PC-3 (cell line): ENCODE measurements around the gene SRGAP2B. TPM values are rescaled to one million over a fixed set of nuclear protein-coding genes. Genes with fewer than 3 reads are reported as not detected.
"Not testable (repeated sequence)": the region's sequence is repeated elsewhere in the genome, so short reads cannot be mapped to it uniquely, and the experiment has no call there.

Experiments
- ATAC-seq: fragments of 200-7000 bp; cut with Tn5 transposase; 2 replicates; pipeline ENCODE4 v1.9.1; 2020; ENCODE audit warnings: mild to moderate bottlenecking, moderate library complexity
- BruUV-seq: library from RNA; stranded (reverse); fragments of 400-500 nt; replicated peaks from 2 replicates; lab custom pipeline; 2021; lab: Mats Ljungman, UMichigan
- CTCF ChIA-PET: fragments of 300-600 bp; sonication (Branson Sonifier 250); formaldehyde crosslinking; loops from one replicate; lab custom pipeline; 2022; ENCODE audit warnings: antibody characterized with exemption; lab: Charles Lee
- POLR2A ChIA-PET: fragments of 300-600 bp; sonication (Branson Sonifier 250); formaldehyde crosslinking; loops from one replicate; lab custom pipeline; 2022; ENCODE audit warnings: antibody characterized with exemption; ENCODE audit not compliant: unreplicated experiment; lab: Charles Lee
- DNase-seq: peaks from one replicate; pipeline ENCODE4 v3.0.0-alpha.2; 2015
- H2AFZ ChIP-seq: fragments of 300-600 bp; sonication (generic); 2 replicates; pipeline ENCODE4 v1.6.0; 2016; ENCODE audit warnings: antibody characterized with exemption, low read length
- H3F3A ChIP-seq: fragments of 300-600 bp; sonication (generic); one replicate; pipeline ENCODE4 v1.6.0; 2017; ENCODE audit warnings: antibody characterized with exemption, low read length, control low read depth, mild to moderate bottlenecking; ENCODE audit not compliant: unreplicated experiment
- H3K27ac ChIP-seq: fragments of 300-600 bp; sonication (generic); 2 replicates; pipeline ENCODE4 v1.5.1; 2016; ENCODE audit warnings: mild to moderate bottlenecking, low read length
- H3K27me3 ChIP-seq: fragments of 300-600 bp; sonication (generic); 2 replicates; pipeline ENCODE4 v1.6.1; 2016; ENCODE audit warnings: low read length, mixed read lengths
- H3K36me3 ChIP-seq: fragments of 300-600 bp; sonication (generic); 2 replicates; pipeline ENCODE4 v1.6.1; 2016; ENCODE audit warnings: low read depth, mixed run types, low read length, mixed read lengths
- H3K4me1 ChIP-seq: fragments of 300-600 bp; sonication (generic); 2 replicates; pipeline ENCODE4 v1.5.1; 2016; ENCODE audit warnings: low read length; ENCODE audit not compliant: insufficient read depth
- H3K4me2 ChIP-seq: fragments of 300-600 bp; sonication (generic); 2 replicates; pipeline ENCODE4 v1.6.0; 2016; ENCODE audit warnings: low read length
- H3K4me3 ChIP-seq: fragments of 300-600 bp; sonication (generic); 2 replicates; pipeline ENCODE4 v1.5.1; 2016; ENCODE audit warnings: mild to moderate bottlenecking, low read length, mixed read lengths
- H3K79me2 ChIP-seq: fragments of 300-600 bp; sonication (generic); 2 replicates; pipeline ENCODE4 v1.6.1; 2017; ENCODE audit warnings: low read length, mixed read lengths
- H3K9ac ChIP-seq: fragments of 300-600 bp; sonication (generic); 2 replicates; pipeline ENCODE4 v1.6.0; 2016; ENCODE audit warnings: mild to moderate bottlenecking, low read length
- H3K9me2 ChIP-seq: fragments of 300-600 bp; sonication (generic); replicated peaks from 2 replicates; pipeline ENCODE4 v1.6.1; 2016; ENCODE audit warnings: mixed run types, low read length, mixed read lengths
- H3K9me3 ChIP-seq: fragments of 300-600 bp; sonication (generic); 2 replicates; pipeline ENCODE4 v1.6.1; 2016; ENCODE audit warnings: low read length, mixed read lengths
- H4K20me1 ChIP-seq: fragments of 300-600 bp; sonication (generic); 2 replicates; pipeline ENCODE4 v1.6.1; 2016; ENCODE audit warnings: low read length, mixed read lengths
- EZH2 ChIP-seq: fragments of 300-600 bp; sonication (generic); IDR thresholded peaks from one replicate; pipeline ENCODE4 v1.6.1; 2017; ENCODE audit warnings: antibody characterized with exemption, mild to moderate bottlenecking, low read length; ENCODE audit not compliant: unreplicated experiment
- intact Hi-C: fragments of 100-400 bp; cut with micrococcal nuclease; formaldehyde crosslinking; loops from 2 replicates; pipeline ENCODE4 v1.9.0; 2023
- total RNA-seq: library from RNA; depleted of rRNA; stranded (reverse); fragments of >200 nt; gene quantifications from 2 replicates; pipeline ENCODE4 v1.2.3, GENCODE V29; 2014

The SRGAP2B gene
- total RNA-seq, 1 experiment from 2014 or later = 14.3 TPM

DNA sequence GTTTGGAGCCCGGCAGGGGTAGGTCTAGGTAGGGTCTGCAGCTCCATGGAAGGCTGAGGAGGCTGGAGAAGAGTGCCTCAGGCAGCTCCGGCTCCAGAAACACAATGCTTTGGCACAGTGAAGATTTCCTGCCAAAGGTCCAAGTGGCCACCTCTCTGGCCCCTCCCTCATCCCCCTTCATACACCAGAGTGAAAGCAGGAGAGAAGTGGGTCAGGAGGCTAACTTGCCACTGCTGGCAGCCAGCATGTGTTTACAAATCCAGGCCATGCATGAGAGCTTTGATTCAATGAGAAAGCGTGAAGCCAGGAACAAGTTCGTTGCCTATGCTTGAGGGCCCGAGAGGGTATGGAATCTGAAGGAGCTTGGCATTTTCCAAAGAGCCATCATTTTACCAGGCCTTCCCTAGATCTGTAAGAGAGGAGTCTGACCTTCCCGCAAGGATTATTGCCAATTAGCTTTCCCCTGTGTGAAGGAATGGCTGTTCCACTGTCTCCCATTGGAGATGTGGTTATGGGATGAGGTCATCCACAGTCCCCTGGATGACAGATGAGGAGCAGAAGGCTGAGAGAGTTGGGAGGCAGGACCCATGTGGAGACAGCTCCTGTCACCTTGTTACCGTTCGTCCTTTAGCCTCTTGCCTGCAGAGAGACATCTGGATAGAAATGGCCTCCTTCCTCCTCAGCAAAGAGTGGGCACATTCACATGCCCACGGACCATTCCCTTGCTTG is 201.3 kb downstream of the SRGAP2B start:
- BruUV-seq, ATAC-seq: not testable (repeated sequence)

DNA sequence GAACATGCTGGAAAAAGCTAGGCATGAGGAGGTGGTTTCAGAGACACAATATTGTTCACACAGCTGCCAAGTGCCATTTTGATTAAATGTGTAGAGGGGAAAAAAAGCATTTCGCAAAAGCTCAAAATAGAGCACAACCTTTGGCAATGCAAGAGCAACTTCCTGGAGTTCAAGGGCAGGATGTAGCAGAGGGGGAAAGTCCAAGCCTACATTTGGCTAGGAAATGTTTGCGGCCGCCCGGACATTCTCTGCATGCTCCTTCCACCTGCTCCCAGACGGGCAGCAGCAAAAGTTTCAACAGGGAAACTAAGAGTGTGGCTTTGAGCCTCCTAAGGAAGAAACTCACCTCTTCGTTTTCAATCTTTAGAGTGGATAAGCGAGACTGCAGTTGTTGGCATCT is 202.1 kb downstream of the SRGAP2B start:
- H3K4me2 ChIP-seq, H3K36me3 ChIP-seq, BruUV-seq, H3K27ac ChIP-seq, H2AFZ ChIP-seq, H3K79me2 ChIP-seq, H3K27me3 ChIP-seq, DNase-seq, CTCF ChIA-PET, intact Hi-C loops, H3K9me3 ChIP-seq, POLR2A ChIA-PET, ATAC-seq, H3F3A ChIP-seq, H3K4me1 ChIP-seq, H3K9ac ChIP-seq, H3K9me2 ChIP-seq, H3K4me3 ChIP-seq, H4K20me1 ChIP-seq: not testable (repeated sequence)

More for the DNA sequence above, 201.3 kb downstream of the SRGAP2B start:
- POLR2A ChIA-PET, H3K79me2 ChIP-seq, CTCF ChIA-PET, H3K9ac ChIP-seq, H3K4me2 ChIP-seq, intact Hi-C loops, H3K27ac ChIP-seq, H2AFZ ChIP-seq, H3K9me2 ChIP-seq, H3K36me3 ChIP-seq, H3K9me3 ChIP-seq, H3K27me3 ChIP-seq, H4K20me1 ChIP-seq, H3K4me1 ChIP-seq, H3K4me3 ChIP-seq, DNase-seq, H3F3A ChIP-seq: not testable (repeated sequence)

DNA sequence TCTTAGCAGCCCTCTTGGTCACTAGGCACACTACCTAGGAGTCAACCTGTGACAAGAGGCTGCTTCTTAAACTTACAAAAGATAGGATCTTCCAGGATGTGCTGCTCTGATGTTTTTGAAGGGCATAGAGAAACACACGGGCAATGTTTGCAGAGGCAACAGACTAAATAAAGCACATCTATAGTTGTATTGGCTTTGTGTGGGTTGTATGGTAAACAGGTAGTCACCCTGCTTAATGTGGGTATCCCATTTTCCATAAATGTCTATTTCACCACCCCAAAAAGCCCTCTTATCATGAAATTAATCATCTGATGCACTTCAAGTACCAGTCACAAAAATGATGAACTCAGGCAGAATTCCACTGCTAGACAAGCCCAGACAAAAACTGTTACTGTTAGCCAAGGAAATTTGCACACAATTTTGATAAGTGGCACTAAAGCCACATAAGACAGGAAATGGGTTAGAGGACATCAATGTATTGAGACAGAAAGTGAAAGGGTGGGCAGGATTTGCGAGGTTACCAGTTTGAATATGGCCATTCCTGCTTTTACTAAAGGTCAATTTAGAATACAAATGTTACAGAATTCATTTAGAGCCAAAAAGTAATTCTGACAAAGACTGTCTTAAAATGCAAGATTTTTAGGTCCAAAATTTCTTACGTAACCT is 205.5 kb downstream of the SRGAP2B start:
- POLR2A ChIA-PET = not testable (repeated sequence)

DNA sequence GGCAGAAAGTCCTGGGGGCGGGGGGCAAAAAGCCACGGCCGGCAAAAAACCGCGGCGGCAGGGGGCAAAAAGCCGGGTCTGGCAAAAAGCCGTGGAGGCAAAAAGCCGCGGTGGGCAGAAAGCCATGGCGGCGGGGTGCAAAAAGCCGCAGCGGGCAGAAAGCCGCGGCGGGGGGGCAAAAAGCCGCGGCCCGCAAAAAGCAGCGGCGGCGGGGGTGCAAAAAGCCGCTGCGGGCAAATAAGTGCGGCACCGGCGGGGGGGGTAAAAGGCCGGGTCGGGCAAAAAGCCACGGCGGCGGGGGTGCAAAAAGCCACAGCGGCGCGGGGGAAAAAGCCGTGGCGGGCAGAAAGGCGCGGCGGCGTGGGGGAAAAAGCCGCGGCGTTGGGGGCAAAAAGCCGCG is 212.1 kb downstream of the SRGAP2B start:
- ATAC-seq, H4K20me1 ChIP-seq, H3K27ac ChIP-seq, H3K36me3 ChIP-seq, BruUV-seq, H3K27me3 ChIP-seq, H3K9me3 ChIP-seq, H3K4me1 ChIP-seq, intact Hi-C loops, DNase-seq, CTCF ChIA-PET, H3K79me2 ChIP-seq, POLR2A ChIA-PET, H3K9ac ChIP-seq, H3K9me2 ChIP-seq, H3F3A ChIP-seq, H2AFZ ChIP-seq: not testable (repeated sequence)
- Histone ChIP-seq H3K4me2 (peak overlapping the region; percentile 81), H3K4me3 (peak overlapping the region; percentile 66)
- peak; percentile 77 for TF ChIP-seq EZH2

More for the DNA sequence above, 205.5 kb downstream of the SRGAP2B start:
- ATAC-seq, H3K9me2 ChIP-seq, intact Hi-C loops, H3K79me2 ChIP-seq, H3K4me3 ChIP-seq, H3K27ac ChIP-seq, H3K9ac ChIP-seq, H3K9me3 ChIP-seq, BruUV-seq, H3K4me2 ChIP-seq, CTCF ChIA-PET, H3K27me3 ChIP-seq, H3F3A ChIP-seq, H3K4me1 ChIP-seq, H4K20me1 ChIP-seq, DNase-seq, H2AFZ ChIP-seq, H3K36me3 ChIP-seq: not testable (repeated sequence)

DNA sequence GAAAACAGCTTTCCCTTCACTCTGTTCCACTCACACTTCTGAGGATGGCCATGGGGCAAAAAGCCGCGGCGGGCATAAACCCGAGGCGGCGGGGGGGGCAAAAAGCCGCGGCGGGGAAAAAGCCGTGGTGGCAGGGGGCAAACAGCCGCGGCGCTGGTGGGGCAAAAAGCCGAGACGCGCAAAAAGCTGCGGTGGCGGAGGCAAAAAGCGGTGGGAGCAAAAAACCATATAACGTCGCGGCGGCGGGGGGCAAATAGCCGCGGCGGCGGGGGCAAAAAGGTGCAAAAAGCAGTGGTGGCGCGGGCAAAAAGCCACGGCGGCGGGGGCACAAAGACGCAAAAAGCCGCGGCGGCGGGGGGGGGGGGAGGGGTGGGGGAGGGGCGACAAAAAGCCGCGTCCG is 212.8 kb downstream of the SRGAP2B start:
- H4K20me1 ChIP-seq, H3K79me2 ChIP-seq, H2AFZ ChIP-seq, H3K27me3 ChIP-seq, H3K9ac ChIP-seq, CTCF ChIA-PET, BruUV-seq, H3F3A ChIP-seq, H3K36me3 ChIP-seq, H3K9me2 ChIP-seq, H3K27ac ChIP-seq, ATAC-seq, H3K4me1 ChIP-seq, DNase-seq, H3K4me2 ChIP-seq, H3K9me3 ChIP-seq, POLR2A ChIA-PET, H3K4me3 ChIP-seq, intact Hi-C loops: not testable (repeated sequence)

DNA sequence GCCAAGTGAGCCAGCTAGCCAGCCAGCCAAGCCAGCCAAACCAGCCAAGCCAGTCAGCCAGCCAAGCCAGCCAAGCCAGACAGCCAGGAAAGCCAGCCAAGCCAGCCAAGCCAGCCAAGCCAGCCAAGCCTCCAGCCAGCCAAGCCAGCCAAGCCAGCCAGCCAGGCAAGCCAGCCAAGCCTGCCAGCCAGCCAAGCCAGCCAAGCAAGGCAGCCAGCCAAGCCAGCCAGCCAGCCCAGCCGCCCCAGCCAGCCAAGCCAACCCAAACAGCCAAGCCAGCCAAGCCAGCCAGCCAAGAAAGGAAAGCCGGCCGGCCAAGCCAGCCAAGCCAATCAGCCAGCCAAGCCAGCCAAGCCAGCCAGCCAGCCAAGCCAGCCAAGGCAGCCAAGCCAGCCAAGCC is 236.5 kb downstream of the SRGAP2B start:
- H3K79me2 ChIP-seq, H3F3A ChIP-seq, H3K36me3 ChIP-seq, H3K9me3 ChIP-seq, H3K27me3 ChIP-seq, H3K4me1 ChIP-seq, POLR2A ChIA-PET, H3K4me2 ChIP-seq, H3K4me3 ChIP-seq, H3K9me2 ChIP-seq, H2AFZ ChIP-seq, intact Hi-C loops, DNase-seq, H3K27ac ChIP-seq, H3K9ac ChIP-seq, H4K20me1 ChIP-seq, CTCF ChIA-PET, BruUV-seq, ATAC-seq: not testable (repeated sequence)
